Muscle layer of duodenum (tissue), 2 donors: ENCODE measurements around the gene RBKS.

ENCODE experiments used
- H3K27ac ChIP-seq: one replicate; pipeline ENCODE4 v1.7.0; 2013; ENCODE audit warnings: mild to moderate bottlenecking, low read length
- H3K27me3 ChIP-seq: one replicate; pipeline ENCODE4 v1.7.0; 2013; ENCODE audit warnings: low read depth, mild to moderate bottlenecking, control low read depth, low read length
- H3K36me3 ChIP-seq, 2 donors: one replicate each; pipeline ENCODE4 v1.7.0; 2013; ENCODE audit warnings: low read length in 2 of 2, control low read depth in 1 of 2, mild to moderate bottlenecking in 1 of 2; ENCODE audit not compliant: insufficient read depth in 2 of 2, control insufficient read depth in 1 of 2
- H3K4me1 ChIP-seq, 2 donors: one replicate each; pipeline ENCODE4 v1.7.0; 2013; ENCODE audit warnings: low read length in 2 of 2, mild to moderate bottlenecking in 2 of 2, control low read depth in 1 of 2, moderate library complexity in 1 of 2; ENCODE audit not compliant: insufficient read depth in 2 of 2, control insufficient read depth in 1 of 2
- H3K4me3 ChIP-seq, 2 donors: one replicate each; pipeline ENCODE4 v1.7.0; 2013; ENCODE audit warnings: low read length in 2 of 2, low read depth in 1 of 2, mild to moderate bottlenecking in 1 of 2
- H3K9me3 ChIP-seq, 2 donors: one replicate each; pipeline ENCODE4 v1.7.0; 2013; ENCODE audit warnings: low read length in 2 of 2, control low read depth in 1 of 2, mild to moderate bottlenecking in 1 of 2; ENCODE audit not compliant: control insufficient read depth in 1 of 2
- donor health status: healthy.

Gene RBKS

DNA sequence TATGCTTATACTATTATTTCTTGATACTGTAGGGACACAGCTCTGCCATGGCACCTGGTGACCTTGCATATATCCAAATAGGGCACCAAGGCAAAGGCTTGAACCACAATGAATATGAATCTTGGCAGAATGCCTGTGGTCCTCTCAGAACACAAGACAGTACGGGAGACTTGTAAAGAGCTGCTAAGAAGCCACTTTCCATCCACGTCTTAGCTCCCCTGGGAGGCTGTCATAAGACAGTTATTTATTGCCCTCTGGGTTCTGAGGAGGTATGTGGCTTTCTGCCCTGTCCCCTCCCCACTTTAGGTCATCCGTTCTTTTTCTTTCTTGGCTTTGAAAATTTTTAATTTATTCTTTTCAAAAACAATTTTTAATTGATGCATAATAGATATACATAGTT, 148.5 kb downstream of the RBKS start:
- Histone ChIP-seq H3K4me3 (no peak overlapping the region), H3K4me1 (peaks cover 0 to 4% of the 10 kb centered on the region in 2 donors), H3K36me3 (no peaks in the 10 kb centered on the region), H3K27me3 (no peaks in the 10 kb centered on the region), H3K9me3 (no peaks in the 10 kb centered on the region), H3K27ac (no peak overlapping the region)

DNA sequence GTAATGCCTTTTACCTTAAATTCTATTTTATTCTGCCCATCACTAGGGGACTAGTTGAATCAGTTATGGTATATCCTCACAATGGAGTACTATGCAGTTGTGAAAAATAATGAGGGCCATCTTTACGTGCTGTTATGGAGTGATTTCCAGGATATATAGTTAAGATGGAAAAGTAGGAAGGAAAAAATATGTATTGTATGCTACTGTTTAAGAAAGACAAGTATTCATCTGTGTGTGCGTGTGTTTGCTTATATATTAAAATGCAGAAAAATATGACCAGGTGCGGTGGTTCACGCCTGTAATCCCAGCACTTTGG, 151.2 kb downstream of the RBKS start:
- Histone ChIP-seq H3K27ac (no peak overlapping the region), H3K4me1 (peaks cover 0 to 17% of the 10 kb centered on the region in 2 donors), H3K36me3 (no peaks in the 10 kb centered on the region), H3K27me3 (no peaks in the 10 kb centered on the region), H3K9me3 (no peaks in the 10 kb centered on the region), H3K4me3 (no peak overlapping the region)

DNA sequence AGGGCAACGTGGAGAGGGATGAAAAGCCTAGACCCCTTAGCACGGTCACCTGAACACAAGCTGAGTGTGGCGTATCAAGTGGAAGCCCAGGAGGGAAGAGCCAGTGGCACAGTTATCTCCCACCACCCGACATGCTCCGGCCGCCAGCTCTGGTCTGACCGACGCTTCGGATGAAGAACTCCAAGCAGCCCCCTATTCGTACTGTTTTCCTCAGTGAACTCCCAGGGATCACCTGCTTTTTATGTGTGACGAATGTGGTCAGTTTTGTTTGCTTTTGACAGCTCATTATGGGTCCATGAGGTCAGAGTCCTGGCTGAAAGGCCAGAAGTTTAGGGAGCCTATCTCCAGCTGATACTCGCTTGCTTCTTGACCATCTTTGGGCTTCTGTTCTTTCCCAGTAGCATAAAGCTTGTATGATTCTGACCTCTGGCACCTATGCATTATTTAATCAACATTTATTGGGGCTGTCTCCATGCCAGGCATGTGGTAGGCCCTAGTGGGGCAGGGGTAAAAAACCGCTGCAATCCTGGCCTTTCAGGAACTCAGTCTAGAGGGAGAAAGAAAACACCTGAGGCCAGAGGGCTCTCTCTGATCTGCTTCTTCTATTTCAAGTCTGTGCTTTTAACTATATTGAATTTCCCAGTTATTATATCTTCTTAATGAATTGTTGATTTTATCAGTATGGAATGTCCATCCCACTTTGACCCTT, 151.7 kb downstream of the RBKS start:
- Histone ChIP-seq H3K27me3 (no peaks in the 10 kb centered on the region), H3K27ac (peak overlapping the region; percentile 28), H3K36me3 (no peaks in the 10 kb centered on the region), H3K9me3 (no peaks in the 10 kb centered on the region), H3K4me1 (peaks cover 0 to 17% of the 10 kb centered on the region in 2 donors), H3K4me3 (no peak overlapping the region)

DNA sequence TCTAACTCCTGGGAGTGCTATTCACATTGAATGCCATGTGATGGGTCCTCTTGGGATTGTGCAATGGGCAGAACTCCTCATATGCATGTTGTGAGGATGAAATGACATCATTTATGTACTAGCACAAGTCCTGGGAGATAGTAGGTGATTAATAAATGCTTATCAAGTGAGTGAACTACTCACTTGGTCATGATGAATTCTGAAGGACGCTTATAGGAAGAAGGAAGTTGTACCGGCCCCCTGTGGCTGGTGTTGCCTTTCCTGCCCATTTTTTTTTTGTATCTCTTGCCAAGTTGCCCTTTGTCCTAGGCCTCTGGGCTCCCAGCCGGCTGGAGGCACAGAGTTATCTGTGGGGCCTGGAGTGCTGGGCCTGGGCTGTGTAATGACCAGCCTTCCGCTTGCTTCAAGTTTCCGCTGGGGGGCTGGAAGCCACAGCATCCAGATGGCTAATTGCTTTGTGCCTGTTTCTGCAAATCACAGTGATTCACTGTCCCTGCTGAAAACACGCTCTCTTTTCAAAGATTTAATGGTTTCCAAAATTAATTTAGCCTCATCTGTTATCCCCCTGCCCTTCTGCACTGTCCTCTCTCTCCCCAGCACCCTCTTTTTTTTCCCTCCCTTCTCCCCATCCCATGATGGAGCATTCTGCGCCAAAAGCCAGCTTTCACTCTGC, 152.4 kb downstream of the RBKS start:
- Histone ChIP-seq H3K36me3 (no peaks in the 10 kb centered on the region), H3K27me3 (no peaks in the 10 kb centered on the region), H3K27ac (peak overlapping the region; percentile 28), H3K4me1 (peaks cover 0 to 17% of the 10 kb centered on the region in 2 donors), H3K4me3 (no peak overlapping the region), H3K9me3 (no peaks in the 10 kb centered on the region)

DNA sequence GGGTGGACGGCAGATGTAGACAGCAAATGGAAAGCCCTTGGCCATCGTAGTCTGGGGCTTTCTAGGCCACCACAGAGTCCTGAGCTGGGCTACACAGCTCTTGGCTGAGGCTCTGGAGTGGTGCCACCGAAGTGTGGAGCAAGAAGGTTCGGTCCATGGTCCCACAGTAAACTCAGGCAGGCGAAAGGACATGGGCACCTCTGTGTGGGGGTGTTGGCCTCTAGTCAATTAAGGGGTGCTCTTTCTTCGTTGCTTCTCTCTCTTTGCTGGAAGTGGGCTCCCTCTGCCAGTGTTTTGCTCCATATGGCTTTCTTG, 153.3 kb downstream of the RBKS start:
- Histone ChIP-seq H3K27me3 (no peaks in the 10 kb centered on the region), H3K36me3 (no peaks in the 10 kb centered on the region), H3K4me1 (peaks cover 0 to 17% of the 10 kb centered on the region in 2 donors), H3K4me3 (no peak overlapping the region), H3K27ac (peak overlapping the region; percentile 28), H3K9me3 (no peaks in the 10 kb centered on the region)

DNA sequence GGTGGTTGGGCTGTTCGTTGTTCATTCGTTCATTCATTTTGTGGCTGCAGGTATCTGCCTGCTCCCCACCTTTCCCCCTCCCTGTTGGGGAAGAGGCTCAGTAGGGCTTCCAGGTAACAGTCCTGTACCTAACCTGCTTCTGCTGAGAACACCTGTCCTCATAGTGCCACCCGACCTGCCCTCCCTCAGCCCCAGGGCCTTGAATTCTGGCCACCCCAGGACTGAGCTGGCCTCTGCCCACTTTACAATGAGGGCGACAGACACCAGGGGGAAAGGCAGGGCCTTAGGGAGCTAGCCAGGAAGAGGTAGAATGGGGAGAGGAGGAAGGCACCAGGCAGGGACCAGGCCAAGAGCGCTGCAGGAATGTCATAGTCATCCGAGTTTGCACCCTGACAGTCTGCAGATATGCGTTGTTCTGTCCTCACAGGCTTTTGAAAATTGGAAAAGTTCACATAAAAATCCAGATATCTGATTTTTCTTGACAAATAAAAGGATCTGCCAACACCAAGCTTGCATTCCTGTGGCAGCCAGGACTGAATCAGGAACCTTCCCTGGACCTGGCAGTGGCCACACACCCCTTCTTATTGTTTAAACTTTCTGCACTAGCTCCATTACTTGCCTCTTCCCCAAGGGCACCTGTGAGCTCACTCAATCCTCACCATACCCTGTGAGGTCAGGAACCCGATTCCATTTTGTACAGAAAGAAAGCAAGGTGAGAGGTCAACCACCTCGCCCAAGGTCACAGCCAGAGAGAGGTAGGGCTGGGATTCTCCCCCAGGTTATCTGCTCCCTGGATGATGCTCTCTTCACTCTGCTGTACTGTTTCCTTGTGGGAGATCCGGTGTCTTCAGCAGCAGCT, 153.9 kb downstream of the RBKS start:
- no peaks in the 10 kb centered on the region for H3K9me3 ChIP-seq
- peak overlapping the region in 1 of 2 donors; percentile 57 for H3K4me3 ChIP-seq
- H3K36me3 ChIP-seq: no peaks in the 10 kb centered on the region
- H3K27ac ChIP-seq: peak overlapping the region; percentile 73
- H3K27me3 ChIP-seq: no peaks in the 10 kb centered on the region
- peaks cover 0 to 17% of the 10 kb centered on the region in 2 donors for H3K4me1 ChIP-seq

DNA sequence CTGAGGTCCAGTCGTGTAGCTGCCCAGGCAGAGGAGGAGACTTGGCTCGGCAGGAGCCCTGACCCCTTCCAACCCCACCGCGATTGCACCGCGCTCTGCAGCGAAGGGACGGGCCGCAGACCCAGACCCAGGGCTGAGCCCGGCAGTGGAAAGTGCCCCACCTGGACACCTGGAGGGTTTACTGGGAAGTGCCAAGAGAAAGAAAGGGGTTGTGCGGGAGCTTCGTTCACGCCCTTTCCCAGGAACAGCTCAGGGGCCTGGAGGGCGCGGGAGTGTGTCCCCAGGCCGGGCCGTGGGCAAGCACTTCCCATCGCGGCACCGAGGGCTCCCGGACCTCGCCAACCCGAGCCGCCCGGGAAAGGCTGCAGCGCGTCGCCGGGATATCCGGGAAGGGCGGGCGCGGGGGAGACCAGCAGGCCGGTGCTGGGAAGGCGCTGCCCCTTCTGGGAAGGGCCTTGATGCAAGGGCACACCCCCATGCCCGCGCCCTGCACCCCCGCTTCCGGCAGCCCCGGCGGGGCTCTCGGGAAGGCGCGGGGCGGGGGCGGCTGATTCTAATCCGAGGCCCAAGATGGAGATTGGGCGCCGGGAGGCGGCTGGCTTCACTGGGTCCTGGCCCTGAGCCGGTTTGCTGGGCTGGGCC, 154.8 kb downstream of the RBKS start:
- Histone ChIP-seq H3K27ac (peak overlapping the region; percentile 73), H3K9me3 (no peaks in the 10 kb centered on the region)

DNA sequence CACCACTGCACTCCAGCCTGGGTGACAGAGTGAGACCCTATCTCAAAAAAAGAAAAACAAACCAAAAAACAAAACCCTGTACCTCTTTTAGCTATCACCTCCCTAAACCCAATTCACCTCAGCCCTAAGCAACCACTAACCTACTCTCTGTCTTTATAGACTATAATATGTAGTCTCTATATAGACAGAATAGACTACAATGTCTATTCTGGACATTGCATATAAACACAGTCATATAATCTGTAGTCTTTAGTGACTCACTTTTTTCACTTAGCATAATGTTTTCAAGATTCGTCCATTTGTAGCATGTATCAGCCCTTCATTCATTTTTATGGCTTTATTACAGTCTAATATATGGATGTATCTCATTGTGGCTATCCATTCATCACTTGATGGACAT, 155.9 kb downstream of the RBKS start:
- Histone ChIP-seq H3K27me3 (no peaks in the 10 kb centered on the region), H3K4me3 (no peak overlapping the region), H3K36me3 (no peaks in the 10 kb centered on the region), H3K4me1 (peaks cover 0 to 17% of the 10 kb centered on the region in 2 donors), H3K27ac (peak overlapping the region; percentile 71), H3K9me3 (no peaks in the 10 kb centered on the region)

More for the DNA sequence above, 154.8 kb downstream of the RBKS start:
- Histone ChIP-seq H3K36me3 (no peaks in the 10 kb centered on the region), H3K4me1 (peaks cover 0 to 17% of the 10 kb centered on the region in 2 donors), H3K4me3 (peak overlapping the region; percentile 57 to 59), H3K27me3 (no peaks in the 10 kb centered on the region)
